ENCODE results near the gene BICD1.
A peak's percentile ranks its signal among the peaks of the same experiment; 100 is the strongest.

Gene BICD1

DNA sequence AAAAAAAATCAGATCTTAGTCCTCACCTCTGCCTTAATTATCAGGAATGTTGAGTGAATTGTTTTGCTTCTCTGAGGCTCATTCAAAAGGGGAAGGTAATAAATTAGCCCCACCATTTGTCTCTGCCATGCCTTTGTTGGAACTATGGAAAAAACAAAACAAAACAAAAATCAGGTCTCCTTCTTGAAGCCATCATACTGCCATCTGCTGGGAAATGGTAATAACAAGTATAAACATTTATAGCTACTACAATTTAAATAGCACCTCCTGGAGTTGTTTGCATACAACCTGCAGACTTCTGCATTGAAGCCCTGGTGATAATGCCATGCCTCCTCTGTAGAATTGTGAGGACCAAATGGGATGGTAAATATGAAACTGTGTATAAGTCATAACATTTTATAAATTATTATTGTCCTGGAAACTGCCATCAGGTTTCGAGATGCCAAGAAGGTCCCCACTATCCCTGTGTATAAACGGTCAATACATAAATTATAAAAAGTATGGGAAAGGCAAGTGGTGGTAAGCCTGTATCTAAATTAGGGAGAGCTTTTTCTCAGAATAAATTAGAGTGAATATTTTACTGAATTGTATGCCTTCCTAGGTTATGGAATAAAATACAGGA is 205.5 kb downstream of the BICD1 start:
- DNase-seq (ENCODE audit: insufficient read length, low spot score) = peak; percentile 38
- no peak for FAIRE-seq

- no peak for FAIRE-seq
Observed at GRCh38 chr12:32322354-32322753, 215.7 kb downstream of the BICD1 start.

DNA sequence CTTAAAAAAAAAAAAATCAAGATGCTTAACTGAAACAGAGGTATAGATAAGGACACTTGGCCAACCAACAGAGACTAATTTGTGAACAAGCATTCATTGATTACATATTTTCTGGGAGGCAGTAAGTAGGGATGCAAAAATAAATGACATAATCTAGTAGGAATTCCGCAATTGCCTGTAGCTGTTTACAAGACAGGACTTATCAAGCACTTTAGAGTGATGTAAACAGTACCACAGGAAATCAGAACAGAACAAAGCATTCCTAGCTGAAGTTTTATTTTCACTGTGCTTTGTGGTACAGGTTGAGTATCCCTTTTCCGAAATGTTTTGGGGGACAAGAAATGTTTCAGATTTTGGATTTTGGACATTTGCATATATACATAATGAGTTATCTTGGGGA is 224.5 kb downstream of the BICD1 start:
- DNase-seq (ENCODE audit: insufficient read length, low spot score) = peak; percentile 33
- no peak for FAIRE-seq

More at GRCh38 chr12:32322354-32322753, 215.7 kb downstream of the BICD1 start:
- DNase-seq (ENCODE audit: insufficient read length, low spot score) = no peak

- FAIRE-seq (no peak), DNase-seq (ENCODE audit: insufficient read length, low spot score) (no peak)
Observed at GRCh38 chr12:32332446-32332845, 225.8 kb downstream of the BICD1 start.

DNA sequence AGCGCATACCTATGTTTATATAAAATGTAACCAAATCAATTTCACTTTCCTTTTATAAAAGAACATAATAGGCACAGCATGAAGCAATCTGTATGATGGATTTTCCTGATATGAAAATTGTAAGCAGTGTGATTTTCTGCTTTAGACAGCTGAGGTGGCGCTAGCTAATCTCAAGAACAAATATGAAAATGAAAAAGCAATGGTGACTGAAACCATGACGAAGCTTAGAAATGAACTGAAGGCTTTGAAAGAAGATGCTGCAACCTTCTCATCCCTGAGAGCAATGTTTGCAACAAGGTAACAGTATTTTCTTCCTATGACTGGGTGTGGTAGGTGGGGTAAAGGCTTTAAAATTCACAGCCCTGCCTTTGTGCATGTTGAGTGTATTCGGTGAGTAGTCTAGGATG is 227.7 kb downstream of the BICD1 start:
- no peak for FAIRE-seq
- no peak for DNase-seq (ENCODE audit: insufficient read length, low spot score)

DNA sequence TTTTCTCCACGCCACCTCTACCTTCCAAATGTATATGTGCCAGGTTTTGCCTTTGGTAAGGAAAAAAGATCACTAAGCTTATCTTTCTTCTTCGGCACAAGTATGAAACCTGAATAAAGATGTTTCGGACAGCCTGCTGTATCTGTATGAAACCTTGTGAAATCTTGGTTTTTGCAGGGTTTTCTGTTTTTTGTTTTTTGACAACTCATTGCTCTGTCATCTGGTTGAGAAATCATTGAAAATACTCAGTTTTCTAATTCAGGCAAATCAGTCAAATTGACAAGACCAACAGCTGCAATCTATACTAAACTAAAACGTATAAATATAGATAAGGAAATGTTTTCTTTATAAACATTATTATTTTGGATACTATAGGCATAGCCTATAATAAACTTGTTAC is 229.6 kb downstream of the BICD1 start:
- FAIRE-seq = no peak
- no peak for DNase-seq (ENCODE audit: insufficient read length, low spot score)

- DNase-seq (ENCODE audit: insufficient read length, low spot score) (no peak), FAIRE-seq (no peak)
Observed at GRCh38 chr12:32343496-32343895, 236.8 kb downstream of the BICD1 start.

- DNase-seq (ENCODE audit: insufficient read length, low spot score) = no peak
- no peak for FAIRE-seq
Observed at GRCh38 chr12:32344047-32344446, 237.4 kb downstream of the BICD1 start.

DNA sequence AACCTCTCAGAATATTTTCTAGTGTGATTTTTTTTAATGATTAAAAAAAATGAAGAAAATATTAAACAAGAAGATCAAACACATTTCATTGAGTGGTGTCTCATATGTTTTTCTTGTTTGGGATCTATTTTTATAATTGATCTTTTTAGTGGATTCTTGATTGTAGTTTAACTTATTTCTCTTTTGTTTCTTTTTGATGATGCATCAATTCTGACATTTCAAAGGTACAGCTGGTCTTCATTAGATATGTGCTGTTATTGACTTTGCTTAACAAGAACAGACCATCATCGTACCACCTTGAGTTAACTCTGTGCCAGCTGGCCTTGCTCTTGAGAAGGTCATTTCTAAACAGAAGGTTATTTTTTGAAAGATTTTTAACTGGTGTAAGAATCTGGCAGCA is 246.9 kb downstream of the BICD1 start:
- FAIRE-seq (no peak), DNase-seq (ENCODE audit: insufficient read length, low spot score) (no peak)

DNA sequence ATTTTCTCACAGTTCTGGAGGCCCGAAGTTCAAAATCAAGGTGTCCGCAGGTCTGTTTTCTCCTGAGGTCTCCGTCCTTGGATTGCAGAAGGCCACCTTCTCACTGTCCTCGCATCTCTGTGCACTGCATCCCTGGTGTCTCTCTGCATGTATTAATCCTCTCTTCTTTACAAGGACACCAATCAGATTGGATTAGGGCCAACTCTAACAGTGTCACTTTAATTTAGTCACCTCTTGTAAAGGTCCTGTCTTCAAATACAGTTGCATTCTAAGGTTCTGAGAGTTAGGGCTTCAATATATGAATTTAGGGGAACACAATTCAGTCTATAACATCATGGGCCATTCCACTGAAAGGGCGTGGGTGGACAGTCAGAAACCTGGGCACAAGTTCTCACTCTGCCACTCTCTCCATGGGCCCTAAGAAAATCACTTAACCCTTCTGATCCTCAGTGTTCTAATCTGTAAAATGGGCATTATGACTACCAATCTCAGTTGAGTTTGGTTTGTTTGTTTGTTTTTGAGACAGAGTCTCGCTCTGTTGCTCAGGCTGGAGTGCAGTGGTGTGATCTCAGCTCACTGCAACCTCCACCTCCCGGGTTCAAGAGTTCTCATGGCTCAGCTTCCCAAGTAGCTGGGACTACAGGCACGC is 251.1 kb downstream of the BICD1 start:
- FAIRE-seq (no peak), DNase-seq (ENCODE audit: insufficient read length, low spot score) (no peak)

DNA sequence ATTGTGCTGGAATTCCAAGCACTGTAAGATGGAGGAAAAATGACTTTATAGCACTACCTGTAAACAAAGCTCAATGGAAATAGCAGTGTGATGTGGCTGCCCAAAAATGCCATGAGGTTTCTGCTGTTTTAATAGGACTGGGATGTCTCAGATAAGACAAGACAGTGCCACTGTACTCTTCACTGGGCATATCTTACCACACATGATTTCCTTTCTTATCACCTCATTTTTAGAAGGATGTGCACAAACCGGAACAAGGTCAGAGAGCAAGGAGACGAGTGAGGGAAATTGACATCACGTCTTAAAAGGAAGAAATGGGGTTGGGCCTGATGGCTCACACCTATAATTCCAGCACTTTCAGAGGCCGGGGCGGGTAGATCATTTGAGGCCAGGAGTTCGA is 254.3 kb downstream of the BICD1 start:
- FAIRE-seq = no peak

GRCh38 chr12:32362892-32363291 is 256.2 kb downstream of the BICD1 start:
- DNase-seq (ENCODE audit: insufficient read length, low spot score) (no peak), FAIRE-seq (no peak)

More for the DNA sequence above, 254.3 kb downstream of the BICD1 start:
- DNase-seq (ENCODE audit: insufficient read length, low spot score) = no peak

DNA sequence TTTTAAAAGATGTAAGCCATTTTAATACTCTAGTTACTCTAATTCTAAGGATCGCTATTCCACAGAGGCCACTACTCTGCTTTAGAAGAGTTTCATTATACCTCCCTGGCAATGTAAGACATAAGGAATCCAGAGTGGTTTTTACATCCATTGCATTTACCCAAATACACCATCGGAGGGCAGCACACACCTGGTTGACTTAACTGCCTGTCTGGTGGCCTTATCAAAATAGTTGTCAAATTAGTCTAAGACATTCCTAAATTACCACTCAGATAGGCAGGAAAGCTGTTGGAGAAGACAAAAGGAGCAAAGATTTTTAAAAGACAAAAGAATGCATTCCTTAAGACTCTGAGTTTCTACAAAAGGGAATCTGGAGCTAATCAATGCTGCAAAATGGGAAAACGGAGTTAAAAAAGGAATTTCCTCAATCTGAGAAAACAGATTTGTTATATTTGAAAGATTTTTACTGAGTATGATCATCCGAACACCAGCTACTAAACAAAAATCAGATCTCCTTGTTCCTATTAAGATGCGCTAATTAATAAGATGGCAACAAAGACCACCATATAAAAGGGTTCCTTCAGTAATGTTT is 258.9 kb downstream of the BICD1 start:
- FAIRE-seq (no peak), DNase-seq (ENCODE audit: insufficient read length, low spot score) (peak; percentile 37)

GRCh38 chr12:32366714-32367113 is 260.1 kb downstream of the BICD1 start:
- DNase-seq (ENCODE audit: insufficient read length, low spot score) (no peak), FAIRE-seq (no peak)

- FAIRE-seq = no peak
- no peak for DNase-seq (ENCODE audit: insufficient read length, low spot score)
Observed at GRCh38 chr12:32367381-32367780, 260.7 kb downstream of the BICD1 start.

- DNase-seq (ENCODE audit: insufficient read length, low spot score) (no peak), FAIRE-seq (no peak)
Observed at GRCh38 chr12:32369202-32369601, 262.6 kb downstream of the BICD1 start.

GRCh38 chr12:32377344-32378055 is 270.9 kb downstream of the BICD1 start:
- DNase-seq (ENCODE audit: insufficient read length, low spot score) (no peak), FAIRE-seq (no peak)

DNA sequence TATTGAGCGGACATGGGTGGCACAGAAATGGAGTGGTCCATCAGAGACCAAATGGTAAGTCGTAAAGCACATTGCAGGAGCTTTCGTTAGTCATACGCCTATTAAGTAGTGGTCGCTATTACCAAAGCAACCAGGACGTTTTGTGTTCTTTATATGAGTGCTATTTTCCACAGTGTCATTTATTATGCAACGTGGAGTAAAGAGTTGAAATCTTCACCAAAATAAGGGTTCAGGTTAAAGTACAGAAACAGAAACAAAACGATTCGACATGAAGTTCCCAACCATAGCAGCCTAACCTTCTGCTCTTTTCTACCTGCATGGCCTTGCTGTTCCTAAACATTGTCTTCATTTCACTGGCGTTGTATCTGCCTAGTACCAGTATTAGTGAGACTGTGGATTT is 272.6 kb downstream of the BICD1 start:
- FAIRE-seq (no peak), DNase-seq (ENCODE audit: insufficient read length, low spot score) (no peak)

DNA sequence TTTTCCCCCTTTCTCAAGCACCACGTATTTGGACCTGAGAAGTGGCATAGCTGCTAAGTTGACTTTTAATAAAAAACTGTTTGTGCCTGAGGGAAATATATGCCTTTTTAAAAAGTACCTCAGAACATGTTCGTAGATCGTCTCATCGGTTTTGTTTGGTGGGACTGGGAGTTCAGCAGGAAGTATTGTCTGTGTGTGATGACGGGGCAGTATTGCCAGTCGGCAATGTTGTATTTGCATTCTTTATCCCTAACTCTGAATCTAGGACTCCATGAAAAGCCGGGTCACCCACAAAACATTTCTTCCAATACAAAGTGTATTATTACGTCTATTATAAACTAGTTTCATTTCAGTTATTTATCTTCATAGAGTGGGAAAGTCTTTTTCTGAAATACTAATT is 273.0 kb downstream of the BICD1 start:
- no peak for DNase-seq (ENCODE audit: insufficient read length, low spot score)
- no peak for FAIRE-seq

DNA sequence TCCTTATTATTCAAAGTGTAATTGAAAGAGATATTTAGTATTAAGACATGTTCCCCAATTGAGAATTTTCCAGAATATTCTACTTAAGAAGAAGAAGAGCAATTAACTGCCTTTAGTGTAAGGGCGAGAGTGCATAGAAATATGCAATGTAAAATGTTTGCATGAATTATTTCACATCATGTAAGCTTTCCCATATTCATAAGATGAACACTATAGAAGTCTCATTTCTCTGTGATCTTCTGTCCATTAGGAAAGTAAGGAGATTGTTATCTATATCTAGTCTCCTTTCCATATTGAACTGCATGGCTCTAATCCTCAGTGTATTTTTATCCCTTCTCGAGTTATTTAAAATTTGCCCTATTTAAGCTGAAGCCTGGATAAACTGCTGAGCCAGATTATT is 275.6 kb downstream of the BICD1 start:
- FAIRE-seq (no peak), DNase-seq (ENCODE audit: insufficient read length, low spot score) (no peak)

DNA sequence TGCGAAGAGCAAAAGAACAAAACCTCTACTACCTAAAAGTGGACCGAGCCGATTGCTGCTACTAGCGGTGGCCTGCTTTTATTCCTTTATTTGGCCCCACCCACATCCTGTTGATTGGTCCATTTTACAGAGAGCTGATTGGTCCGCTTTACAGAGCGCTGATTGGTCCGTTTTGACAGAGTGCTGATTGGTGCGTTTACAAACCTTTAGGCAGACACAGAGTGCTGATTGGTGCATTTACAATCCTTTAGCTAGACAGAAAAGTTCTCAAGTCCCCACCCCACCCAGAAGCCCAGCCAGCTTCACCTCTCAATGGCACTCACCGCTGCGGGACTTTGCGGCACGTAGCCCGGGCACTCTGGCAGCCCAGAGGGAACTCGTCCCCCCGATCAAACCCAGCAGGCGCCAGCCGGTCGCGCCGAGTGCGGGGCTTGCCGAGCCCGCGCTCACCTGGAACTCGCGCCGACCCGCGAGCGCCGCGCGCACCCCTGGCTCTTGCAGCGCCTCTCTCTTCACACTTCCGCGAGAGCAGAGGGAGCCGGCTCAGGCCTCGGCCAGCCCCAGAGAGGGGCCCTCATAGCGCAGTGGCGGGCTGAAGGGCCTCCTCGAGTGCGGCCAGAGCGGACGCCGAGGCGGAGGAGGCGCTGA is 284.0 kb downstream of the BICD1 start:
- FAIRE-seq (no peak), DNase-seq (ENCODE audit: insufficient read length, low spot score) (no peak)
